Inflammatory macrophage (primary cell): ENCODE data around the gene MORN5.

Experiments
- DNase-seq, 2 donors: peaks; one replicate each; pipeline ENCODE4 v3.0.0-alpha.2; 2020 to 2022

The MORN5 gene

GRCh38 chr9:122125158-122125508 lies 34.6 kb upstream of the MORN5 start:
- DNase-seq: peak; percentile 74 to 81

- DNase-seq: no peak
Observed at GRCh38 chr9:122125509-122126330, 34.0 kb upstream of the MORN5 start.

GRCh38 chr9:122126331-122127261 lies 33.1 kb upstream of the MORN5 start:
- DNase-seq: no peak

- no peak for DNase-seq
Observed at GRCh38 chr9:122127396-122127798, 32.3 kb upstream of the MORN5 start.

GRCh38 chr9:122128007-122128968 lies 31.4 kb upstream of the MORN5 start:
- DNase-seq: no peak

GRCh38 chr9:122128969-122129343 lies 30.8 kb upstream of the MORN5 start:
- no peak for DNase-seq

GRCh38 chr9:122129969-122130368 lies 29.7 kb upstream of the MORN5 start:
- no peak for DNase-seq

GRCh38 chr9:122130837-122131236 lies 28.9 kb upstream of the MORN5 start:
- no peak for DNase-seq

- DNase-seq: no peak
Observed at GRCh38 chr9:122131401-122132001, 28.2 kb upstream of the MORN5 start.

GRCh38 chr9:122132539-122132938 lies 27.2 kb upstream of the MORN5 start:
- DNase-seq: no peak

GRCh38 chr9:122133263-122133983 lies 26.3 kb upstream of the MORN5 start:
- DNase-seq: no peak

GRCh38 chr9:122133984-122134535 lies 25.6 kb upstream of the MORN5 start:
- no peak for DNase-seq

GRCh38 chr9:122134822-122135528 lies 24.7 kb upstream of the MORN5 start:
- DNase-seq: no peak

- no peak for DNase-seq
Observed at GRCh38 chr9:122135529-122135859, 24.2 kb upstream of the MORN5 start.

GRCh38 chr9:122138560-122139268 lies 21.0 kb upstream of the MORN5 start:
- DNase-seq: no peak

GRCh38 chr9:122140368-122141193 lies 19.1 kb upstream of the MORN5 start:
- DNase-seq: no peak

GRCh38 chr9:122141671-122142070 lies 18.0 kb upstream of the MORN5 start:
- DNase-seq: no peak

- no peak for DNase-seq
Observed at GRCh38 chr9:122143296-122143695, 16.4 kb upstream of the MORN5 start.

- peak in 1 of 2 donors; percentile 16 for DNase-seq
Observed at GRCh38 chr9:122143876-122144405, 15.8 kb upstream of the MORN5 start.
